CD4-positive, alpha-beta T cell treated with Interleukin-1 beta for 1 hour (primary cell): ENCODE measurements around the gene MLYCD.
A peak's percentile ranks its signal among the peaks of the same experiment; 100 is the strongest.

Experiments used
- DNase-seq, 2 donors: peaks; one replicate each; pipeline ENCODE4 v3.0.0-alpha.2; 2020 to 2022

MLYCD gene

DNA sequence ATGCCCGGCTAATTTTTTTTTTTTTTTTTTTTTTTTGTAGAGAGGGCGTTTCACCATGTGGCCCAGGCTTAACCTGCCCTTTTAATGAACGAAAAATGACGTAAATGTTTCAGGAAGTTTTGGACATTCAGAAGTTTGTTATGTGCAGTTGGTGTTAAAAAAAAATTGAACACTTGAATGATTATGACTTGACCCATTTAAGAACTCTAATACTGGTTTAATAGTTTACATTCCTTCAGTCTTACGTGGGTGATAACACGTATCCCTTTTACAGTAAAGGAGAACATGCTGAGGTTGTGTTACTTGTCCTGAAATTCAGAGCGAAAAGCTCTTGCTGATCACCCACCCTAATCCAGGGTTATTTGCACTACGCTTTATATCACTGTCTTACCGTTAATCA is 1.7 kb downstream of the MLYCD start:
- no peak for DNase-seq

DNA sequence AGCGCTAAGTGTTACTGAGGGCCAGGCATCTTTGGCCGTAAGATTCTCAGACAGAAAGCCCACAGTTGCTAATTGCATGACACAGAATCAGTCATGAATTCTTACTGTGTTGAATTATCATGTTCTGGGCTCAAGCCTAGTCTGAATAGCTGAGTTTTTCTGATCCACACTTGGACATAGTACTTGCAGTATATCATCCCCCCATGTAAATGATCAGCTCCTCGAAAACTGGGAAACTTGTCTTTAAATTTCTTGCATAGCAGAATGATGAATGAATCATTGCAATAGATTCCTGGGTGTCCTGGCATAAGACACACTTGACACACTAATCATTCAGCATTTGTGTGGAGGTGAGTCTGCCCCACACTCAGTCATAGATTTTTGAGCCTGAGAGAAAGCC is 2.2 kb downstream of the MLYCD start:
- DNase-seq: no peak

DNA sequence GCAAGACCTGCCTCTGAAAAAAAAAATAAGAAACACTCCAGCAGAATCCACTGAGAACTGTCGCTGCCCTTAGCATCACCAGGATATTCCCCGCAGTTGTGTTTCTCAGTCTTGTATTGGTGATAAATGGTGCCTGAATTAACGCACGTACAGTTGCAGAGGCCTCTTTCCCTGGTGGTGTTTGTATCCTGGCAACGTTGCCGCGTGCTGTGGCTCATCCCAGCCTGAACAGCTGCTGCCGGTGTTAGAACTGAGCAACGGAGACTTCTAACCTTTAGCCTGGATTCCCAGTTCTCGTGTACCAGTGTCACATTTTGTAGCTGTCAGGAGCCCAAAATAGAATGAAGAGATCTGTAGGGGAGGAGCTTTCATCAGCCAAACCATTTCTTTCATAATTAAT is 4.8 kb downstream of the MLYCD start:
- no peak for DNase-seq

DNA sequence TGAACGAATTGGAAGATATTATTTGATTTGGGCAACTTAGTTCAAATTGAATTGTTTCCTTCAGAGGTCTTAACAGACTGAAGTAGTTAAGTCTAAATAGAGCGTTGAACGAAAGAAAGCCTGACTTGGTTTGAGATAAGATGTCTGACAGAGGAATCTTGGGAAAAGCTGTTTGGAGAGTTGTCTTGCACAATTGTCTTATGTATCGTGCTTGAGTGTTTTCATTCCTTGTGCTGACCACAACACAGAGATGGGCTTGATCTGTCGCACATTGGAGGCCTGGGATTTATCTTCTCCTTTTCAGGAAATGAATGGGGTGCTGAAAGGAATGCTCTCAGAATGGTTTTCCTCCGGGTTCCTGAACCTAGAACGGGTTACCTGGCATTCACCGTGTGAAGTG is 7.8 kb downstream of the MLYCD start:
- DNase-seq: no peak

DNA sequence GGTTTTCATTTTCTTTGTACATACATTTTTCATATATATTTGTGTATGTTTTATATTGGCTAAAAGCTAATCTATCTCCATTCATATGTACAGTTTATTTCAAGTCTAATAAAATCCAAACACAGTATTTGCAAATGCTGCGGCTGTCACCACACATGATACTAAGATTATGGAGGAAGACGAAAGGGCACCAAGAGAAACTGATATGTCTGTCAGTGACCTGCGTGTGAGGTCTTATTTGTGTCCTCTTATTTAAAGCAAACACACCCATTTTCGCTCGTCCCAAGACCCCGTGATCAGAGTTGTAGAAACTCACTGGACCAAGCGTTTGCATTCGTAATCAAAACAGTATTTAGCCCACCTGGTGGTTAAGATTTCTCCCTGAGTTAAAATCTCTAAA is 8.2 kb downstream of the MLYCD start:
- no peak for DNase-seq

DNA sequence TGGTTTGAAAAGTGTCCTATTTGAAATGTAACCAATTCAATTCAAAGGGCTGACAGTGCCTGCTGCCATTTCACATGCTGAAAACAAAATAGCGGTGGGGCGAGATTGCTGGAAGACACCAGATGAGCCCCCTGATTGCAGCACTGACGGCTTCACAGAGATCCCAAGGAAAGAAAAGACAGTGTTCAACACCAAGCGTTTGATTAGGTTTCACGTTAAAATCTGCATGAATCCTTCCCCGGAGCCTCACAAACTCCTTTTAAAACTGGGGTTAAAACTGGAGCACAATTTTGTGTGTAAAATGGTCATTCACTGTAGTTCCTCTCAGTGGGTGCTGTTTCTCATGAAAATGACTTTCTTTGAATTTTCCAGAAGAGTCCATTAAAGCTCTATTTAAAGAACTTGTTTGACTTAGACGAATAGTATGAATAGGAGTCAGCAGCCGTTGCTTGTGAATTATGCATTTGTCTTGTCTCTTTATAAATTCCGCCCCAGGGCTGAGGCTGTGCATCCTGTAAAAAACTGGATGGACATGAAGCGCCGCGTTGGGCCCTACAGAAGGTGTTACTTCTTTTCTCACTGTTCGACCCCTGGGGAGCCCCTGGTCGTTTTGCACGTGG is 8.8 kb downstream of the MLYCD start:
- DNase-seq: no peak

DNA sequence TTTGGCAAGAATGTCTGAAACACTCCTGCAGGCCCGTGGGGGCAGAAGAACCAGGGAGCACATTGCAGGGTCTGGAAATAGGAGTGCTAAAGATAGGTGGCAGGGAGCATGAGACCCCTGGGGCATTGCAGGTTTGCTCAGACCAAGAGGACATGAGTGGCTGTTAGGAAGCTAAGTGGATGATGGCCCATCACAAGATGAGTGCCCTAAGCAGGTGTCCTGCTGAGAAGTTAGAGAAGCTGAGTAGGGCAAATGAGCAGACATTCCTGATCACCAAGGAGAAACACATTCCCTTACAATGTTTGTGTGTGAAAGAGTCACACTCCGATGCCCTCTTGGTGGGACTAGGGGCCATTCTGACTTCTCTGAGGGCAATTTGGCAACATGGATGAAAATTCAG is 9.9 kb downstream of the MLYCD start:
- no peak for DNase-seq

DNA sequence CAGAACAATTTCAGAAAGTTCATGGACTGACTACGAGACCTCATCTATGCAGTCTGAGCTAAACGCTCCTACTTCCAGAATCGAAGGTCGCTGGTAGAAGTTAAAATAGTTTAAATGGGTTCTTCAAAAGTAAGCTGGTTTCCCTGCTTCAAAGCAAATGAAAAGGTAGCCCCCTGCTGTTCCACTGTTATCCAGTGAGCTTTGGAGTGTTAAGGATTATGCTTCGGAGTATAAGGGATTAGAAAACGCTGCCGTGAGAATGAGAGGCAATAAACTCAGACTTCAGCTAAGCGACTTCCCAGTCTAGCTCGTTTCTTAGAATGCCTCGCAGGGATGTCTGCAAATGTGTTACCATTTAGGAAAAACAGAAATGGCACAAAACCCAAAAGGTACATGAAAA is 12.4 kb downstream of the MLYCD start:
- DNase-seq: no peak

DNA sequence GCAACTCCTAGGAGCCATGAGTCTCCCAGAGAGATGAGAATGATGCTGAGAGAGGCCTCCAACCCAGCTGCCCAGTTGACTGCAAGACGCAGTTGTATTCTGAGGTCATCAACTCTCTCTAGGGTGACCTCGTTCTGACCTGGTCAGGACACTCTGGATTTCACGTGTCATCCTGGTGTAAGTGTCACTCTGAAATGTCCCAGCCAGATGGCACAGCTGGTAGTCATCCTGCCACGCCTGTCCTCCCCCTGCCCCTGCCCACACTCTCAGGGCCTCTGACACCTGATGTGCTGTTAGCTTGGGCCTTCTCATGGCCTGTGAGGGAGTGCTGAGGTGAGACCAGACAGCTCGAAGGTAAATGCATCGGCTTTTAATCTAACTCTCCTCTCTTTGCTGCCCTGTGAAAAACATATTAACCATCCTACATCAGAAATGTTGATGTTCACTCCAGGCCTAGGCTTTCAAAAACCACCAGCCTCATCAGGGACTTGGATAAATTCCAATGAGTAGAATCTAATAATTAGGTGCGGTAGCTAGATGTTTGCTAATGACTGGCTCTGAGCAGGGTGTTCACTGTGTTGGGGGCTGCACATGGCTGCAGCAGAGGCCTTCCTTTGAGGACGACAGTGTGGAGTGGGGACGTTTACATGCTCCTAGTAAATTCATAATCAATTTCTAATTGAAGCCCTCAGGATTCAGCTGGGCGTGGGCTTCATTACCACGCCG is 13.8 kb downstream of the MLYCD start:
- no peak for DNase-seq

DNA sequence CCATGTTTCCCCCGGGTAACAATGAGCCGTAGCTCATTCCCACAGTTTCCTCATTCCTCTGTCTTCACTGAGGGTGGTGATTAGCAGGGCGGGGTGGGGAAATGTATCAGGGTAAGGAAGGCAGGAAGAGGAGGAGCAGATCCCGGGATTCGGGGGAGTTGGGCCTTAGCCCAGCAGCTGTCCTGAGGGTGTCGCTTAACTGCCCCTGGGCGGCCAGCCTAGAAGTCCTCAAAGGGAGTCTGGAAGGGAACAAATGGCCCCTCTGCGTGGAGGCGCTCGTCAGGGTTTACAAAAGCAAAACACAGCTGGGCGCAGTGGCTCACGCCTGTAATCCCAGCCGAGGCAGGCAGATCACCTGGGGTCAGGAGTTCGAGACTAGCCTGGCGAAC is 14.3 kb downstream of the MLYCD start:
- no peak for DNase-seq

DNA sequence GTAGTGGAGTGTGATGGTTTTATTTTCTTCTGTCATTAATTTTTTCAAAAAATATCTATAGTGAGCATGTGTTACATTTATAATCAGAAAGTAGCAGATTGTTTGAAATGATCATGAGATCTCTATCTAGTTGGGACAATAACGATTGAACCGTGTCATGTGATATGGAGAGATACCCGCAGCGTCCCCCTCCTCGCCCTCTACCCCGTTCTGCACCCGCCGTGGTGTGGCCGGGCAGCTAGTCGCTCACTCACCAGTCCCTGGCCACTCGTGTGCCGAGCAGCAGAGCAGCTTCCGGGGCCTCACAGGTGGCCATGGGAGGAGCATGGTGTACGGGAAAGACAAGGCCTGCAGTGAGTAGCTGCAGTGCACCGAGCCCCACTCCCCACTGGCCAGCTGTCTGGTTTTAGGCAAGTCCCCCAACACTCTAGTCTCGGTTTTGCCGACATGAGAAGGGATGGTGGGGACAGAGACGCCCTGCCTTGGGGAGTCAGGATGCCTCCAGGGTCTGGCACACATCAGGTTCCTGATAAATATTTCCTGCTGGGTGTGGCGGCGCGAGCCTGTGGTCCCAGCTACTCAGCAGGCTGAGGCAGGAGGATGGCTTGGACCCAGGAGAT is 15.3 kb downstream of the MLYCD start:
- DNase-seq: no peak

DNA sequence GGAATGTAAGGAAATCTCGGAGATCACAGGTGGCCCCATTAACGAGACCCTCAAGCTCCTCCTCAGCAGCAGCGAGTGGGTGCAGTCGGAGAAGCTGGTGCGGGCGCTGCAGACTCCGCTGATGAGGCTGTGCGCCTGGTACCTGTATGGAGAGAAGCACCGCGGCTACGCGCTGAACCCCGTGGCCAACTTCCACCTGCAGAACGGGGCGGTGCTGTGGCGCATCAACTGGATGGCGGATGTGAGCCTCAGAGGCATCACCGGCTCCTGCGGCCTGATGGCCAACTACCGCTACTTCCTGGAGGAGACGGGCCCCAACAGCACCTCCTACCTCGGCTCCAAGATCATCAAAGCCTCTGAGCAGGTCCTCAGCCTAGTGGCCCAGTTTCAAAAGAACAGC is 16.2 kb downstream of the MLYCD start:
- DNase-seq: no peak

DNA sequence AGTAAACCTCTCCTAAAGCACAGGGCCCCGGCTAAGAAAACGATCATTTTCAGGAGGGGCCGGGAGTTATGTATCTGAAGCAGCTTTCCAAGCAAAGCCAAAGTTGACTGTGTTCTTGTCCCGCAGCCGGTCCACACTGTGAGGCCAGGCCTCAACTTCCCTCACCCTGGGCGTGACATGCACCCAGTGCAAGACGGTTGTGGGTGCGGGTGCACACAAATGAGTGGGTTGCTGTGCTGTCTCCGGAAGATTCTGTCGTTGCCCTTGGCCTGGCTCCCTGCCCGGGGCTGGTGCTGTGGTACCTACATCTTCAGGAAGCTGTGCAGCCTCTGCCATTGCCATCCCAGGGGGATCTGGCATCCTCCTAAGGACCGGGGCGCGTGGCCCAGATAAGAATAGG is 16.6 kb downstream of the MLYCD start:
- DNase-seq: no peak

DNA sequence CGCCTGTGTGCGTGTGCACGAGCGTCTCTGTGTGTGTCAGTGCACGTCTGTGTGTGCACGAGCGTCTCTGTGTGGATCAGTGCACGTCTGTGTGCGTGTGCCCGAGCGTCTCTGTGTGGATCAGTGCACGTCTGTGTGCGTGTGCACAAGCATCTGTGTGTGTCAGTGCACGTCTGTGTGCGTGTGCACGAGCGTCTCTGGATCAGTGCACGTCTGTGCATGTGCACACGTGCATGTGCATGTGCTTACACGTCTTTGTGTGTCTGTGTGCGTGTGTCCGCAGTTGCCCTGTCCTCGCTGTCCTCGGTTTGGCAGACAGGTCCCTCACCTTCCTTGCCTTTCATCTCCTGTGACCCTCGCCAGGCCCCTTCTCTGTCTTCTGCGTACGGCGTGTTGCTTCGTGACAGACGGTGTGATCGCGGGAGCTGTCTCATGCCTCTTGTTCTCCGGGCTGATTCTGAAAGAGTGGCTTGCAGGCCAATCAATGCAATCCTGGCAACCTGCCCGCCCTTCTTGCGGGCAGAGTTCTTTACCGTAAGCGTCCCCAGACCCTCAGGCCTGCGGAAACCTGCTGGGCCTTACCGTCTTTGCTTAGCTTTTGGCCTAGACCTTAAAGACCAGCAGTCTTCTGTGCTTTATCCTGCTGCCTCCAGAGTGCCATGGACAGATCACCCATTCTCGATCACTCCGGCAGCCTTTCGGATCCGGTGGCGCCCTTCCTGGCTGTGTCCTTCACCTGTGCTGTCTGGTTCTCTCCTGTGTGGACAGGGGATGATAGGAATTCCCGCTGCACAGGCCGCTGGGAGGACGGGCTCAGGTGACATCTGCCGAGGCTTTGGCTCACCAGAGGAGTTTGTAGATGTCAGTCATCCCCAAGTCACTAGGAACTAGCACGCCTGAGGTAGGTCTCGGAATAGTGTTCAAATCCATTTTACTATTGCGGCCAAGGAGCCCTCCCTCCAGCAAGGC is 18.5 kb downstream of the MLYCD start:
- no peak for DNase-seq

DNA sequence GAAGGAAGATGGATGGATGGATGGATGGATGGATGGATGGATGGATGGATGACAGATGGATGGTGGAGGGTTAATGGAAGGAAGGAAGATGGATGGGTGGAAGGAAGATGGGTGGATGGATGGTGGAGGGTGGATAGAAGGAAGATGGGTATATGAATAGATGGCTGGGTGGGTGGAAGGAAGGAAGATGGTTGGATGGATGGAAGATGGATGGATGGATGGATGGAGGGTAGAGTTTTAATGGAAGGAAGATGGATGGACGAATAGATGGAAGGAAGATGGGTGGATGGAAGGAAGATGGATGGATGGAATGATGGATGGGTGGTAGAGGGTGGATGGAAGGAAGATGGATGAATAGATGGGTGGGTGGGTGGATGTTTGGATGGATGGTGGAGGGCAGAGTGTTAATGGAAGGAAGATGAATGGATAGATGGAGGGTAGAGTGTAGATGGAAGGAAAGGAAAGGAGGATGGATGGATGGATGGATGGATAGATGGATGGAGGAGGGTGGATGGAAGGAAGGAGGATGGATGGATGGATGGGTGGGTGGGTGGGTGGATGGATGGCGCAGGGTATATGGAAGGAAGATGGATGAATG is 22.1 kb downstream of the MLYCD start:
- no peak for DNase-seq

DNA sequence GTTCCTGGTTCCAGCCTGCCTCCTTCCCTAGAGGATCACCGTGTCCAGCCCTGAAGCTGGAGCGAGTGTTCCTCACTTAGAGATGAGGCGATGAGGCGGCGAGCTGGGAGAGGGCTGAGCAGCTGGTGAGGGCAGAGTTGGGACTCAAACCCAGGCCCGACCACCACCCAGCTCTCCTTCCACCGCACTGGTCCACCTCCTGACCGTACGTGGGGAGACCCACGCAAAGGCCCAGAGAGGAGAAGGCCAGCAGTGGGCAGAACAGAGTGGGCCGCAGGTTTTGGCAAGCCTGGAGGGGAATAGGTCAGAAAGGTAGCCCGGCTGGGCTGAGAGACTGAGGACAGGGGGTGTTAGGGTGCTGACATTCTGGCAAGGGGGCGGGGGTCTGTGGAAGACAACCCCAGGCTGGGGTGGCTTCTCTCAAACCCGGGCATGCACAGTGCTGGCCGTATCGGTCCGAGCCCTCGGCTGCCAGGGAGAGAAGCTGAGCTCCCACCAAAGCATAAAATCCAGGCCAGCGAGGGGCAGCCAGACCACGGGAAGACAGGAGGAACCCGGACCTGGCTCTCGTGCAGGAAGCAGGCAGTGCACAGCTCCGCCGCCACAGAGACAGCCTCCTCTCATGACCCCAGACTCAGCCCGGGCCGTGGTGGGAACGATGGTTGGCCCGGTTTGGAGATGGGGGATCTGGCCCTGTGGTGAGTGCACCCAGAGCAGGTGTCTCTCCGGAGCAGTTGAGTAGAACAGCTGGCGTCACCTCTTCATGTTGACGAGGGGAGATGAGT is 24.9 kb downstream of the MLYCD start:
- no peak for DNase-seq

DNA sequence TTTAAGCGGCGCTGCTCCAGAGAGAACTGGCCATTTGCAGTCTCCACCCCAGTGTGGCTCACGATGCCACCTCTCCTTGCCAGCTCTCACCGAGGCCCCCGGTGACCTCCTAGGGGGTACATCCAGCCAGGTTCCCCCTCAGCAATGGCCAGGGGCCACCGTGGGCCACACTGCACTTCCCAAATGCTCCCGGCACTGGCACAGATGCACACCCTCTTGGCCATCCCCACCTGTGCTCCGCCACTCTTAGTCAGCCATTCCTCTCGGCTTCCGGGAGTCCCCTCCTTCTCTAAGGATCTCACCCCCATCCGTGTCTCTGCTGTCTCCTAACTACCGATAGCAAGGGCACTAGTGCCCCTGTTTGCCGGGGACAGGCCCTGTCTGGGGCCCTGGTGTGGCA is 25.8 kb downstream of the MLYCD start:
- DNase-seq: no peak

DNA sequence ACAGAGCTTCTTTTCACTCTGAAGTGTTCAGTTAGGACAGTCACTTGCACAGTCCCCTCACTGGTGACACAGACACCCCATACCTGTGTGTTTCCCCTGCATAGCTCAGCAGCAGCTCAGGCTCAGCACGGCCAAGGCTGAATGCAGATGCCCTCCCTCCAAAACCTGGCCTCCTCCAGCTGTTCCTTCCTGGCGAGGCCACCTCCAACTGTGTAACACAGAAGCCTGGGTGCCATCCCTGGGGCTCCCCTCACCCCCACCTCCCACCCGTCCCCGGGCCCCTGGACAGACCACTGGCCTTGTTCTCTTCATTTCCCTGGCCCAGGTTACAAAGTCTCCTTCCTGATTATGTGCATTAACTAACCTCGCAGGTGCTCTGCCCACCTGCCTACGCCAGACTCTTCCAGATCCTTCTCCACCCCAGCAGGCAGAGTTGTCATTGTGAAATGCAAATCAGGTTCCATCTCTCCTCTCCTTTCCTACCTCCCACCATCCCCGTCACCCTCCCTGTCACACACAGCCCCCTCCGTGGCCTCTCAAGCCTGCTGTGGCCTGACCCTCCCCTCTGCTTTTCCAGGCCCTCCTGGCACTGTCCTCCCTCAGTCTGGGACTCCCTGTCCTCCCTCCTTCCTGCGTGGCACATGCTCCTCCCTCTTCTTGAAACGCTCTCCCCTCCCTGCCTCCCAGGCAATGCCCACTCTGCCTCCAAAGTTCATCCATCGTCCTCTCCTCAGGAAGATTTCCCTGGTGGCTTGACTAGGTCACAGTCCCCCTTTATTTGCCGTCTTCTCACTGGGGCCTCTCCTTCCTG is 26.4 kb downstream of the MLYCD start:
- no peak for DNase-seq

DNA sequence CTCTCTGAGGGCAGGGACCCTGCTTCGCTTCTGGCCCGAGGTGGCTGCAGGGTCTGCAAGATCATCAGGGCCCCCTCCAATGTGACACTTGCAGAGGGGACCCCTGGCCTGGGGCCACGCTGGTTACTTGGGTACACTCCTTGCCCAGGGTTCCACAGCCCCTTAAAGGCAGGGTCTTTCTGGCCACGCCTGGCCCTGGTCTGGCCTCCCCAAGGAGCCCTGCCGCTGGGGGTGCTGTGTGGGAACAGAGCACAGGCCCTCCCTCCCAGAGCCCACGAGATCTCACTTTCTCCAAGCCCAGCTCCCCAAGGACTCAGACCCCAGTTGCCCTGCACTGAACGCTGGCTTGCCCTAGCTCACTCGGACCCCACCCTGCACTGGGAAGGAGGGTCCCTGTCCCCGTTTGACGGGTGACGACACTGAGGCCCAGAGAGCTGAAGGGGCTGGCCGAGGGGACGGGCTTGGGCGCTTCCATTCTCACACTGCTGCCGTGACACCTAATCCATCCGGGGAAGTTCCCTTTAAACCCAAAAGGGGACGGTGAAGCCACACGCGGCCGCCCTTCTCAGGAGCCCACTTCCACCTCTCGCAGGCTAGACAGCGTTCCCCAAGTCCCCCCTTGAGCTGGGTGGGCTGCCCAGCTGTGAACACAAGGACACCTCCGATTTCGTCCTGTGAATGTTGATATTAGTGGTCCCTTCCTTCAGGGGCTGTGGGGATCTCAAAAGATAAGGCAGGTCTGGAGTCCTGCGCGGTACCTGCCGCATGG is 27.2 kb downstream of the MLYCD start:
- DNase-seq: no peak

DNA sequence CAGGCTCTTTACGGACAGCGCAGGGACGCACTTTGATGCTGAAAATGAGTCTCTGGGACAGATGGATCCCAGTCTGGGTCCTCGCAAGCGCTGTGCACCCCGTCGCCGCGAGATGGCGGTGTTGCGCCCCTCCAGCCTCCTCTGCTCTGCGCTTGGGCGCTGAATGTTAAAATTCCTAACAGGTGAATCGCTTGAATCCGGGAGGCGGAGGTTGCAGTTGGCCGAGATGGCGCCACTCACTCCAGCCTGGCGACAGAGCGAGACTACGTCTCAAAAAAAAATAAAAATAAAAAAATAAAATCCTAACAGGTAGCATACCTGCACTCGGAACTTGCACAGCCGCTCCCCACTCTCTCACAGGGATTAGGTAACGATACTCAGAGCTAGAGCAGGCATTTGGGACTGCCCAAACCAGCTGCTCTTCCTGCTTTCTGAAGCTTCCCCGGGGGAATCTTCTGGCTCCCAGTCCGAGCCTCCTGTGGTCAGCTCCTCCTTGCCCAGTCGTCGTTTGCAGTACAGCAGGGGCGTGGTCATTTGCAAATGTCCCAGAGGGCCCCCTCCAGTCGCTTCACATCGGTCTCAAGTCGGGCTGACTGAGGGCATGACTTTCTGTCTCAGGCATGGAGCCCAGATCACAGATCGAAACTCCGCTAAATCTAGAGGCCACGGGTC is 27.9 kb downstream of the MLYCD start:
- DNase-seq: peak; percentile 28 to 37
